Activated CD8-positive, alpha-beta T cell treated with anti-CD3 and anti-CD28 coated beads for 36 hours (primary cell): ENCODE results near the gene PTPRG. TPM values are rescaled to one million over a fixed set of nuclear protein-coding genes. Genes with fewer than 3 reads are reported as not detected.

Experiments used
- ATAC-seq: fragments of 200-7000 bp; cut with Tn5 transposase; one replicate; pipeline ENCODE4 v1.10.0; 2021; ENCODE audit warnings: mild to moderate bottlenecking, moderate library complexity
- CTCF ChIA-PET: fragments of 350-600 bp; sonication (Branson Sonifier 250); formaldehyde crosslinking; loops from one replicate; lab custom pipeline; 2021; ENCODE audit warnings: antibody characterized with exemption; lab: Charles Lee
- POLR2A ChIA-PET: fragments of 350-600 bp; sonication (Branson Sonifier 250); formaldehyde crosslinking; loops from one replicate; lab custom pipeline; 2021; ENCODE audit warnings: antibody characterized with exemption; lab: Charles Lee
- DNase-seq: peaks from one replicate; pipeline ENCODE4 v3.0.0-alpha.2; 2020
- H3K27ac Mint-ChIP-seq: one replicate; pipeline ENCODE4 v1.8.0; 2021; ENCODE audit warnings: mild to moderate bottlenecking, mixed read lengths
- H3K27me3 Mint-ChIP-seq: one replicate; pipeline ENCODE4 v1.8.0; 2021; ENCODE audit warnings: mixed read lengths
- H3K36me3 Mint-ChIP-seq: one replicate; pipeline ENCODE4 v1.8.0; 2021; ENCODE audit warnings: low read depth, mixed read lengths
- H3K4me1 Mint-ChIP-seq: one replicate; pipeline ENCODE4 v1.8.0; 2021; ENCODE audit warnings: low read depth, mixed read lengths
- H3K4me3 Mint-ChIP-seq: one replicate; pipeline ENCODE4 v1.8.0; 2021; ENCODE audit warnings: mild to moderate bottlenecking, moderate library complexity, mixed read lengths
- H3K9me3 Mint-ChIP-seq: one replicate; pipeline ENCODE4 v1.8.0; 2021; ENCODE audit warnings: mixed read lengths
- intact Hi-C: fragments of 100-400 bp; cut with micrococcal nuclease; formaldehyde crosslinking; loops from one replicate; pipeline ENCODE4 v1.10.0; 2022
- total RNA-seq, 2 experiments: library from RNA; stranded (reverse); gene quantifications; one replicate each; pipeline ENCODE4 v1.2.3, GENCODE V29; 2021
- TF ChIP-seq, protein P1 (sequence below): fragments of 200-600 bp; IDR thresholded peaks from one replicate; pipeline ENCODE4 v1.8.0; 2022; ENCODE audit warnings: antibody characterized with exemption, mild to moderate bottlenecking

PTPRG gene
- total RNA-seq, 2 experiments from 2014 or later = not detected

DNA sequence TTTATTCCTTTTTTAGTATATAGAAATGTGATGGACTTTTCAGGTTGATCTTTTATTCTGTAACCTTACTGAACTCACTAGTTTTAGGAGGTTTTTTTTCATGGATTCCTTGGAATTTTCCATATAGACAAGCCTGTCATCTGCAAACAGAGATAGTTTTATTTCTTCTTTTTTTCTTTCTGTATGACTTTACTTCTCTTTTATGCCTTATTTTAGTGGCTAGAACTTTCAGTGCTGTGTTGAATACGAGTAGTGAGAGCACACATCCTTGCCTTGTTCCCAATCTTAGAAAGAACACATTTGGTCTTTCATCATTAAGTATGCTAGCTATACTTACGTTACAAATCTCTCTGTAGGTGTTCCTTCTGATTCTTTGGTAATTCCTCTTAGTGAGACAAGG lies 336.5 kb downstream of the PTPRG start:
- no peak for ATAC-seq
- ChIA-PET POLR2A (no interaction called here), CTCF (no interaction called here)
- H3K36me3 Mint-ChIP-seq = no peaks in the 10 kb centered on the region
- no peak for DNase-seq
- no peak overlapping the region for H3K27ac Mint-ChIP-seq
- H3K27me3 Mint-ChIP-seq = peaks cover 3% of the 10 kb centered on the region
- TF ChIP-seq, protein P1, sequence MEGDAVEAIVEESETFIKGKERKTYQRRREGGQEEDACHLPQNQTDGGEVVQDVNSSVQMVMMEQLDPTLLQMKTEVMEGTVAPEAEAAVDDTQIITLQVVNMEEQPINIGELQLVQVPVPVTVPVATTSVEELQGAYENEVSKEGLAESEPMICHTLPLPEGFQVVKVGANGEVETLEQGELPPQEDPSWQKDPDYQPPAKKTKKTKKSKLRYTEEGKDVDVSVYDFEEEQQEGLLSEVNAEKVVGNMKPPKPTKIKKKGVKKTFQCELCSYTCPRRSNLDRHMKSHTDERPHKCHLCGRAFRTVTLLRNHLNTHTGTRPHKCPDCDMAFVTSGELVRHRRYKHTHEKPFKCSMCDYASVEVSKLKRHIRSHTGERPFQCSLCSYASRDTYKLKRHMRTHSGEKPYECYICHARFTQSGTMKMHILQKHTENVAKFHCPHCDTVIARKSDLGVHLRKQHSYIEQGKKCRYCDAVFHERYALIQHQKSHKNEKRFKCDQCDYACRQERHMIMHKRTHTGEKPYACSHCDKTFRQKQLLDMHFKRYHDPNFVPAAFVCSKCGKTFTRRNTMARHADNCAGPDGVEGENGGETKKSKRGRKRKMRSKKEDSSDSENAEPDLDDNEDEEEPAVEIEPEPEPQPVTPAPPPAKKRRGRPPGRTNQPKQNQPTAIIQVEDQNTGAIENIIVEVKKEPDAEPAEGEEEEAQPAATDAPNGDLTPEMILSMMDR = no peak
- no peak overlapping the region for H3K4me3 Mint-ChIP-seq
- H3K4me1 Mint-ChIP-seq = peaks cover 14% of the 10 kb centered on the region
- intact Hi-C loops = no loop called here
- H3K9me3 Mint-ChIP-seq = no peaks in the 10 kb centered on the region

DNA sequence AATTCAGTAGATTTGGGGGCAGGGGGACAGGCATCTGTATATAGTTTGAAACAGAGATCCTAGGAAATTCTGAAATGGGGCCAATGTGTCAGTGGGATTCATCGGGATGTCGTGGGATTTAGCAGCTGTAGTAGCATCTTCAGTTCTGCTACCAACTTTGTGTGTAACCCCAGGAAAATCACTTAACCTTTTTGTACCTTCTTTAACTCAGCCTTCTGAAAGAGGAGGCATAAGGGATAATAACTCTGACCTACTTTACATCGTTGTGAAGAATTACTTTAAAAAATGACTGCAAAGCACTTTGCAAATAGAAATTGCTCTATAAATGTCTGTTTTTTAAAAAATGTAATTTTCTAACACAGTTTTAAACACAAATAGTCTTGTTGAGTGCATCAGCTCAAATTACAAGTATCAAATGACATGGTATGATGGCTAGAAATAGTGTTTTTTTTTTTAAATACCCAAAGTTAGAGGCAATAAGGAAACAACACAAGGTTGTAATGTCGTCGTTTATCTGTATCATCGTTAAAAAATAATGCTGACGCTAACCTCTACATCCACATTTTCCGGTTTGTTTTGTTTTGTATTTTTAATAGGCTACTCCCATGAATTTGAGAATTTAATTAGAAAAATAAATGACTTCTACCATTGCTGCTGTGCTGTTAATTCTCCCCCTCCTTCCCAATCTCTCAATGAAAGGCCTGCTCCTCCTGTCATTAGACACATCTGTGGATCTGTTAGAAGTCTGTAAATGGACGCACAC lies 338.5 kb downstream of the PTPRG start:
- POLR2A ChIA-PET = no interaction called here
- H3K9me3 Mint-ChIP-seq = no peaks in the 10 kb centered on the region
- H3K4me3 Mint-ChIP-seq = no peak overlapping the region
- TF ChIP-seq, protein P1 = no peak
- peaks cover 7% of the 10 kb centered on the region for H3K4me1 Mint-ChIP-seq
- H3K36me3 Mint-ChIP-seq = no peaks in the 10 kb centered on the region
- CTCF ChIA-PET = no interaction called here
- intact Hi-C loops = no loop called here
- DNase-seq = no peak
- H3K27me3 Mint-ChIP-seq = peaks cover 2% of the 10 kb centered on the region
- no peak overlapping the region for H3K27ac Mint-ChIP-seq
- ATAC-seq = no peak

DNA sequence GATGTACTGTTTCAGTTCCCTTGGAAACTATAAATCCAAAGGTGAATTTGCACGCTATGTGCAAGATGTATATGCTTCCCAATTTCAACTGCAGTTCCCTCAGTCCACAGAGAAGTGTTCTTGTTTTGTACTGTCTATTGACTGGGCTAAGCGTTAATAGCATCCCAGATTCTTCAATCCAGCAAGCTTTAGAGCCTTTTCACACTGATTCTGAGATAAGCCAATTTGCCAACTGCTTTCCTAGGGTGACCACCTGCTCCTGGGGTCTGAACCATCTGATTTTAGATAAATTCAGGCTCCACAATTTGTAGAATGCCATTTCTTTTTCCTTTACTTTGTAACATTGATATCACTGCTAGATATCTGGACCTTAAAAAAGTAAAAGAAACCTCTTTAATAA lies 340.1 kb downstream of the PTPRG start:
- Mint-ChIP-seq H3K4me3 (no peak overlapping the region), H3K36me3 (no peaks in the 10 kb centered on the region), H3K4me1 (no peaks in the 10 kb centered on the region), H3K27ac (no peak overlapping the region), H3K9me3 (no peaks in the 10 kb centered on the region), H3K27me3 (peaks cover 2% of the 10 kb centered on the region)
- TF ChIP-seq, protein P1 = no peak
- intact Hi-C loops = no loop called here
- ATAC-seq (no peak), DNase-seq (no peak)
- ChIA-PET CTCF (no interaction called here), POLR2A (no interaction called here)

DNA sequence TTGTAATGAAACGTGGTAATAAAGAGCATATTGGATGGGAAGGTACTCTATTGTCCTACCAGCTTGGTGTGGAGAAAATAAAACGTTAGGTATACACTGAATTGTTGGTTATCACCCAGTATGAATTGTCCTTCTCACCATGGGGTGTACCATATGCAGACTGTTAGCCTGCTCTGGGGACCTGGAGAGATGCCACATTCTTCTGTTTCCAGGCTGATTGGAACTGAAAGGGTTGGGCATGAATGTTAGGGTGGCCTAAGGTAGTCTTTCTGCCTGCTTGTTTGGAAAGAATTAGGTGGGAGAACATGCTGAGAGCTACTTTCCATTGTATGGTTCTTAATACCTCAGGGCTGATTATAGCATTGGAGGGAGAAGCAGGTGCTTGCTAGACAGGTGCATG lies 340.6 kb downstream of the PTPRG start:
- TF ChIP-seq, protein P1 = no peak
- intact Hi-C loops = no loop called here
- H3K27me3 Mint-ChIP-seq = peaks cover 2% of the 10 kb centered on the region
- H3K27ac Mint-ChIP-seq = no peak overlapping the region
- ChIA-PET POLR2A (no interaction called here), CTCF (no interaction called here)
- H3K4me1 Mint-ChIP-seq = no peaks in the 10 kb centered on the region
- H3K9me3 Mint-ChIP-seq = no peaks in the 10 kb centered on the region
- ATAC-seq (no peak), DNase-seq (no peak)
- no peak overlapping the region for H3K4me3 Mint-ChIP-seq
- no peaks in the 10 kb centered on the region for H3K36me3 Mint-ChIP-seq

DNA sequence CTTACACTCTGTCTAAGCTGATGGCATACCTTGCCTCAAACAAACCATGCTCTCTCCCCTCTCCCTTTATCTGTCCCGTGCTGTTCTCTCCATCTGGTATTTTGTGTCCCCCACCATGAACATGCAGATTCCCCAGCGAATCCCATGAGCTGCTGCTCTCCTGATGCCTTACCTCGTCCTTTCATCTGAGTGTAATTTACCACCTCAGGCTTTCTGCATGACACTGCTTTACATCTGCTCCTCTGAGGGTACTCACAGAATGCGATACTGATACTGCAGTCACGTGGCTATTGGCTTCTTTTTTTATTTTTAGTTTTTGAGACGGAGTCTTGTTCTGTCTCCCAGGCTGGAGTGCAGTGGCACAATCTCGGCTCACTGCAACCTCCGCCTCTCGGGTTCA lies 341.7 kb downstream of the PTPRG start:
- Mint-ChIP-seq H3K4me3 (no peak overlapping the region), H3K9me3 (no peaks in the 10 kb centered on the region), H3K27ac (no peak overlapping the region), H3K36me3 (no peaks in the 10 kb centered on the region), H3K27me3 (peaks cover 2% of the 10 kb centered on the region), H3K4me1 (no peaks in the 10 kb centered on the region)
- TF ChIP-seq, protein P1 = no peak
- intact Hi-C loops = no loop called here
- no peak for DNase-seq
- POLR2A ChIA-PET = no interaction called here
- no peak for ATAC-seq
- CTCF ChIA-PET = no interaction called here
